Stomach (tissue), 9 donors: Measurements from ENCODE around the gene F12. TPM values are rescaled to one million over a fixed set of nuclear protein-coding genes. Genes with fewer than 3 reads are reported as not detected.

Source experiments
- DNase-seq, 2 donors: peaks; one replicate each; pipeline versions ENCODE4 v3.0.0 to v3.0.0-alpha.2; 2013 to 2019
- H3K27ac ChIP-seq, 5 donors: fragments of 200-600 bp in 4 of 5; sonication (generic) in 4 of 5; one replicate each; pipeline ENCODE4 v1.5.1; 2013 to 2019; ENCODE audit warnings: mild to moderate bottlenecking in 1 of 5, moderate library complexity in 1 of 5
- H3K27me3 ChIP-seq, 3 donors: fragments of 200-600 bp; sonication (generic); one replicate each; pipeline ENCODE4 v1.5.1; 2017 to 2019; ENCODE audit warnings: mixed run types in 1 of 3
- H3K36me3 ChIP-seq, 4 donors: fragments of 200-600 bp; sonication (generic); 1 replicate in 3 of 4; 2 replicates in 1 of 4; pipeline ENCODE4 v1.5.1; 2016 to 2019
- H3K4me1 ChIP-seq, 4 donors: fragments of 200-600 bp; sonication (generic); one replicate each; pipeline ENCODE4 v1.5.1; 2016 to 2019
- H3K4me3 ChIP-seq, 4 donors: fragments of 200-600 bp; sonication (generic) in 3 of 4; one replicate each; pipeline ENCODE4 v1.5.1; 2016 to 2019; ENCODE audit warnings: mild to moderate bottlenecking in 1 of 4
- H3K9me3 ChIP-seq, 4 donors: fragments of 200-600 bp; sonication (generic); one replicate each; pipeline ENCODE4 v1.5.1; 2016 to 2019
- CTCF ChIP-seq, 7 experiments: fragments of 450-650 bp in 4 of 7; fragments of 200-600 bp in 3 of 7; sonication (generic) in 3 of 7; IDR thresholded peaks; one replicate each; pipeline ENCODE4 v1.5.1; 2016 to 2019; ENCODE audit warnings: antibody characterized with exemption in 7 of 7, control low read depth in 2 of 7, mild to moderate bottlenecking in 1 of 7
- EP300 ChIP-seq: sonication (generic); formaldehyde crosslinking; IDR thresholded peaks from one replicate; pipeline ENCODE4 v1.6.1; 2017; ENCODE audit warnings: antibody characterized with exemption
- POLR2A ChIP-seq, 4 donors: fragments of 450-650 bp; IDR thresholded peaks; one replicate each; pipeline ENCODE4 v1.6.1; 2016; ENCODE audit warnings: antibody characterized with exemption in 4 of 4, control low read depth in 2 of 4, mild to moderate bottlenecking in 1 of 4, moderate library complexity in 1 of 4
- POLR2AphosphoS5 ChIP-seq, 3 donors: sonication (generic); formaldehyde crosslinking; IDR thresholded peaks; one replicate each; pipeline ENCODE4 v1.6.1; 2016; ENCODE audit warnings: antibody characterized with exemption in 3 of 3
- WGBS, 5 donors: extraction: QIAGEN DNeasy Blood & Tissue Kit in 3 of 5; methylation state at CpG; one replicate each; pipeline versions ENCODE4 v1.1.5 to v1.1.7; 2013 to 2018; 5-methylcytosine and 5-hydroxymethylcytosine counted together
- intact Hi-C: fragments of 100-400 bp; cut with DNase I; formaldehyde crosslinking; loops from one replicate; pipeline ENCODE4 v1.15.1; 2023; ENCODE audit warnings: low total_unique reads
- polyA plus RNA-seq, 3 donors: library from polyadenylated mRNA; stranded (reverse); fragments of 200-250 nt; gene quantifications; one replicate each; pipeline ENCODE4 v1.2.3, GENCODE V29; 2013
- total RNA-seq, 5 donors: library from RNA; depleted of rRNA; stranded (reverse); fragments of >200 nt; gene quantifications; one replicate each; pipeline versions ENCODE4 v1.1.0 to v1.2.3, GENCODE V29; 2014 to 2016
- donor health status: healthy with polysubstance abuse.
- donor health status: Bipolar disorder and iron deficiency.
- donor health status: healthy.

F12 gene
- total and polyA plus RNA-seq, 8 donors, result 0.50 to 68.3 (median 33.0) TPM; not detected in 4

GRCh38 chr5:177429248-177430040, 20.1 kb upstream of the F12 start:
- H3K27me3 ChIP-seq, result no peaks in the 10 kb centered on the region
- peak overlapping the region in 4 of 5 donors; percentile 2 to 98 (median 50) for H3K27ac ChIP-seq
- peaks cover 23 to 80% (median 64%) of the 10 kb centered on the region in 4 donors for H3K4me1 ChIP-seq
- peak overlapping the region in 1 of 4 donors; percentile 77 for H3K4me3 ChIP-seq
- H3K36me3 ChIP-seq, result peaks cover 31 to 47% (median 43%) of the 10 kb centered on the region in 4 donors
- no peaks in the 10 kb centered on the region for H3K9me3 ChIP-seq
- TF ChIP-seq EP300 (no peak), CTCF (IDR thresholded peaks at IDR 0.05) (no peak), POLR2AphosphoS5 (IDR thresholded peaks at IDR 0.05) (no peak), POLR2A (IDR thresholded peaks at IDR 0.05) (no peak)
- 78 to 85% (median 80%) methylated on average over 6 of the region's 6 CpGs for WGBS, 5 donors
- DNase-seq, result peak; percentile 60 to 76
- intact Hi-C loops, result no loop called here

GRCh38 chr5:177428574-177429217, 19.3 kb upstream of the F12 start:
- H3K27me3 ChIP-seq, result no peaks in the 10 kb centered on the region
- peak overlapping the region in 4 of 5 donors; percentile 2 to 98 (median 94) for H3K27ac ChIP-seq
- WGBS, 5 donors, result 72 to 84% (median 82%) methylated on average over 10 of the region's 10 CpGs
- intact Hi-C loops, result no loop called here
- no peaks in the 10 kb centered on the region for H3K9me3 ChIP-seq
- TF ChIP-seq POLR2AphosphoS5 (IDR thresholded peaks at IDR 0.05) (no peak), POLR2A (IDR thresholded peaks at IDR 0.05) (no peak)
- H3K4me1 ChIP-seq, result peaks cover 23 to 79% (median 64%) of the 10 kb centered on the region in 4 donors
- peaks cover 23 to 39% (median 36%) of the 10 kb centered on the region in 4 donors for H3K36me3 ChIP-seq
- H3K4me3 ChIP-seq, result peak overlapping the region in 2 of 4 donors; percentile 77 to 85
- no peak for DNase-seq

DNA sequence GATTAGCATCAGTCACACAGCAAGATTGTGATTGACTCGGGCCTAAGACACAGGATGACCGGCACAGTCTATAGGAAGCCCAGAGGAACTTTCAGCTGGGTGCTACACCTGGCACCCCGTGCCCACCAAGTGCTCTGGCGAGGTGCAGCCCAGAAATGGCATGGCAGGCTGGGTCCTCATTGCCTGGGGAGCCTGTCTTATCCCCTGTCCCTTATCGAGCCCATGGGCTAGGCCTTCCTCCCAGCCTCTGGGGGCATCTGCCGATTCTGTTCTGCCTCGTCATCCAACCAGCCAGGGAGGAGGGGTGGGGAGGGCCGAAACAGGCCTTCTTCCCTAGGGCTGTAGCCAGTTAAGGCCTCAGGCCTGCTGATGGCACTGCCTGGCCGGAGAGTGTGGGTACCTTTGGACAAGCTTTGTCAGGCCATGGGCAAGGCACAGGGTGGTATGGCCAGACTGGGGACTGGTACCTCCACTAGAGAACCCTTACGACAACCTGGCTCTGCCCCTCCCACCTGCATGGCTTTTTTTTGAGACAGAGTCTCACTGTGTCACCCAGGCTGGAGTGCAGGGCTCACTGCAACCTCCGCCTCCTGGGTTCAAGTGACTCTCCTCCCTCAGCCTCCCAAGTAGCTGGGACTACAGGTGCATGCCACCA, 18.7 kb upstream of the F12 start:
- DNase-seq, result no peak
- H3K4me1 ChIP-seq, result peaks cover 23 to 72% (median 64%) of the 10 kb centered on the region in 4 donors
- H3K9me3 ChIP-seq, result no peaks in the 10 kb centered on the region
- H3K36me3 ChIP-seq, result peaks cover 17 to 33% (median 29%) of the 10 kb centered on the region in 4 donors
- TF ChIP-seq CTCF (IDR thresholded peaks at IDR 0.05) (no peak), POLR2AphosphoS5 (IDR thresholded peaks at IDR 0.05) (no peak), POLR2A (IDR thresholded peaks at IDR 0.05) (no peak), EP300 (no peak)
- intact Hi-C loops, result no loop called here
- WGBS, 5 donors, result 60 to 80% (median 67%) methylated on average over 9 to 11 of the region's 11 CpGs
- H3K27me3 ChIP-seq, result no peaks in the 10 kb centered on the region
- H3K27ac ChIP-seq, result peak overlapping the region in 3 of 5 donors; percentile 93 to 98 (median 94)
- H3K4me3 ChIP-seq, result peak overlapping the region in 3 of 4 donors; percentile 61 to 85 (median 77)

GRCh38 chr5:177427211-177427822, 18.0 kb upstream of the F12 start:
- Histone ChIP-seq H3K4me1 (peaks cover 23 to 65% (median 58%) of the 10 kb centered on the region in 4 donors), H3K27ac (peak overlapping the region; percentile 85 to 98 (median 93)), H3K4me3 (peak overlapping the region; percentile 61 to 85 (median 80)), H3K36me3 (peaks cover 9 to 26% (median 22%) of the 10 kb centered on the region in 4 donors), H3K9me3 (no peaks in the 10 kb centered on the region), H3K27me3 (no peaks in the 10 kb centered on the region)
- intact Hi-C loops, result no loop called here
- peak in 1 of 2 donors; percentile 59 for DNase-seq
- TF ChIP-seq POLR2AphosphoS5 (IDR thresholded peaks at IDR 0.05) (no peak), POLR2A (IDR thresholded peaks at IDR 0.05) (no peak)
- 6 to 10% (median 8%) methylated on average over 10 to 11 of the region's 11 CpGs for WGBS, 5 donors
